Brain microvascular endothelial cell (primary cell): ENCODE data around the gene DHDH.

ENCODE experiments used
- DNase-seq: peaks from one replicate; pipeline ENCODE4 v3.0.0-alpha.2; 2020
- H3K27ac ChIP-seq: fragments of 250-450 bp; sonication (Bioruptor Pico); 2 replicates; pipeline ENCODE4 v1.5.1; 2020; ENCODE audit warnings: mild to moderate bottlenecking, moderate library complexity
- H3K27me3 ChIP-seq: fragments of 250-450 bp; sonication (Bioruptor Pico); replicated peaks from 2 replicates; pipeline ENCODE4 v1.5.1; 2020; ENCODE audit warnings: mild to moderate bottlenecking
- H3K36me3 ChIP-seq: fragments of 250-450 bp; sonication (Bioruptor Pico); replicated peaks from 2 replicates; pipeline ENCODE4 v1.5.1; 2020; ENCODE audit warnings: mild to moderate bottlenecking
- H3K4me3 ChIP-seq: 2 replicates; pipeline ENCODE4 v1.5.1; 2011; ENCODE audit warnings: low read depth, mild to moderate bottlenecking, control low read depth, low read length, moderate library complexity
- CTCF ChIP-seq: IDR thresholded peaks from 2 replicates; pipeline ENCODE4 v1.5.1; 2011; ENCODE audit warnings: low read depth, mild to moderate bottlenecking, moderate library complexity, low read length, control low read depth, inconsistent platforms; ENCODE audit errors: missing control alignments
- in situ Hi-C: cut with HindIII; loops from 2 replicates; pipeline ENCODE4 v1.10.0; 2017; ENCODE audit warnings: low sequenced_read_pairs, low pct_ligation_motif_present

The DHDH gene

GRCh38 chr19:48994035-48994386 lies 60.5 kb downstream of the DHDH start:
- H3K27me3 ChIP-seq, result no peaks in the 10 kb centered on the region
- H3K4me3 ChIP-seq, result peak overlapping the region; percentile 86
- peak overlapping the region; percentile 66 for H3K27ac ChIP-seq
- DNase-seq, result no peak
- in situ Hi-C loops, result no loop called here
- peaks cover 8% of the 10 kb centered on the region for H3K36me3 ChIP-seq
- TF ChIP-seq CTCF, result no peak
